ENCODE results near the gene PPT2. TPM values are rescaled to one million over a fixed set of nuclear protein-coding genes. Genes with fewer than 3 reads are reported as not detected.

The PPT2 gene, protein sequence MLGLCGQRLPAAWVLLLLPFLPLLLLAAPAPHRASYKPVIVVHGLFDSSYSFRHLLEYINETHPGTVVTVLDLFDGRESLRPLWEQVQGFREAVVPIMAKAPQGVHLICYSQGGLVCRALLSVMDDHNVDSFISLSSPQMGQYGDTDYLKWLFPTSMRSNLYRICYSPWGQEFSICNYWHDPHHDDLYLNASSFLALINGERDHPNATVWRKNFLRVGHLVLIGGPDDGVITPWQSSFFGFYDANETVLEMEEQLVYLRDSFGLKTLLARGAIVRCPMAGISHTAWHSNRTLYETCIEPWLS
- total RNA-seq (2014; rRNA removed; shearing (Covaris generic)): 20.4 and 90.2 TPM in 2 replicates
- polyA plus RNA-seq (2015; cell fraction: cytosol; rRNA removed): 16.8 and 20.1 TPM in 2 replicates
- 31.0 and 34.0 TPM in 2 replicates for polyA plus RNA-seq (2015; cell fraction: nucleus; rRNA removed)

DNA sequence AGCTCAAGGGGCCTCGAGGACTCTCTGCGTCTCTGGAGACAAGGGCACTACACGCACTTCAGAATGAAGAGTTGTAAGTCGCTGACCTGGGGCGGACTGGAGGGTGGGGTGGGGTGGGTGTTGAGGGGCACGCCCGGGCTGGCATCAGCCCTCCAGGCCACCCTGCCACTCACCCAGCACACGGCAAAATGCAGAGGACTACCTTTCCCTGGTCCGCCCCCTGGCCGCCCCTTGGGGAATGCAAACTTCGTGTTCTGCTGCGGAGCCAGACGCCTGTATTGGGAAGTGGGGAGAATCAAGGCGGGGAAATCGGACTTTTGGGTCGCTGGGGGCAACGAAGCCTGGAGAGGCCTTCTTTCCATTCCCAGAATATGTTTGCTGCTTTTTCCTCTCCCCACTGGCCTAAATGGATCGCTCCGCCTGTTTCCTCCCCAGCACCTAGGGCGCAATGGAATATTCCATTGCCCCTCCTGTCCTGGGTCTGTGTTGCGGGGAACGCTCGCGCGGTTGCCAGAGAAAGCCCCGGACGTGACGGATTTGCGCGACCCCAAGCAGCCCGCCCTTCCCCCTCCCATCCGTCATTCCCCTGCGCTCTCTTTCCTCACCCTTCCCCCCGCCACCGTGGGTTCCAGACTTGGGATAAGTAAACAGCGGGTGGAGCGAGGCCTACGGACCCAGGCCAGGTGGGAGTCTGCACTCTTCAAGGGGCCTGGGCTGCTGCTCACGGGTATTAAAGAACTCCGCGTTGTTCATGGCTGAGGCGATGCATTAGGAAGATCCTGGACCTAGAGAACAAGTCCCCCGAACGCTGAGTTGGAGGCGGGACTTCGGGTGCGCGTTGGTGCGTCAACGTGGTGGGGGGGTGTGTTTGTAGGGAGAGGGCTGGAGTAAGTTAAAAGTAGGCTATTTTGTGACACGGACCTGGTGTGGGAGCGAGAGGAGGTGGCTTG, at the start of gene PPT2:
TSS of gene PPT2 (plus strand) at position 578 of the 950 bp plus-strand sequence. CDS start 454 bp downstream, outside the sequence.
- DNase-seq (ENCODE audit: low read depth): peak; percentile 85

DNA sequence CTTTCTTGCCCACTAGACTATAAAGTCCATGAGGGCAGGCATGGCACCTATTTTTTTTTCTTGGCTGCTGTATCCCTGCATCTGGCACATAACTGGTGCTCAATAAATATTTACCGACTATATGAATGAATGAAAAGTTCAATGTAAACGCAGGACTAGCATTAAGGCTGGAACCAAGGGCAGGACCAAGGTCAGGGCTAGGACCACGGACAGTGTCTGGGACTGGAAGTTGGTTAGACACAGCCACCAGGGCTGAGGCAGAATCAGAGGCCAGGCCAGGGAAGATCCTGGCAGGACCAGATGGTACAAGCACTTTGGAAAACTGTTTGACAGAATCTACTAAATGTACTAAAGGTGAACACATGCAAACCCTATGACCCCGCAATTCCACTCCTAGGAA, 48.5 kb upstream of the PPT2 start:
- no peak for DNase-seq (ENCODE audit: low read depth)

DNA sequence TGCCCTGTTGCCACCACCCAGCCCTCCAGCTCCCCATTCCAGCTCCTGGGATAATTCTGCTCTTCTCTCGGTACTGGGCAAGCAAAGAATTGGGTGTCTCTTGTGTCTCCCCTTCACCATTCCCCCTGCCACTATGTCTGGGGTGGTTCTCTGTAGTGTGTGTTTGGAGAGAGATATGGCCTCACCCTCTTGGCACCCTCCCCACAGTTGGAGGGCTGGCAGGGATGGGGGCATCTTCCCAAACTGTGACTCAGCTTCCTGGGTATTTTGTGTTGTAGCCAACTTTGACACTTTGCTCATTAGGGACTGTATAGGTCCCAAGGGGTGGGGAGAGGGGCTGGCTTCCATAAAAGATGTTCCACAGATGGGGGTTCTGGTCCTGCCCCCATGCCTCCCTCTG, 46.5 kb upstream of the PPT2 start:
- DNase-seq (ENCODE audit: low read depth): peak; percentile 49

DNA sequence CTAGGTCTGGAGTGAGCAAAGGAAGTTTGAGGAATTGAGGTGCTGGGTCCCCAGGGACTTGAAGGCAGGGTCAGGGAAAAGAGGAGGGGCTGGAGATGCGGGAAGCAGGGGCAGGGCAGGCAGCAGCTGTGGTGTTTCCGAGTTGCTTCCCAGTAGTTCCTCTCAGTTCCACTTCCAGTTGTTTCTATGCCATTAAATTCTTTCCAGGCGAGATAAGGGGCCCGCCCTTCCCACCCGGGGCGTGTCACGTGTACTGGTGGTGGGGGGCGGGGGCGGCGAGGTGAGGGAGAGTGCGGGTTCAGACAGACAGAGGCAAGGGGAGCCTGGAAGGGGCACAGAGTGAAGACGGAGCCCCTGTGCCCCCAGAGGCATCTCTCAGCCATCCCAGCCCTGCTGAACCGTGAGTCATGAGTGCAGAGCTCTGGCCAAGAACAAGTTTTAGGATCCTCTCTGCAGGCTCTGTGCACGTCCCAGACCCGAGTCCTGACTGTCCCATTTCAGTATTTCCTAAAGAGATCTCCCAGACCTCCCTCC, 45.8 kb upstream of the PPT2 start:
- no peak for DNase-seq (ENCODE audit: low read depth)

DNA sequence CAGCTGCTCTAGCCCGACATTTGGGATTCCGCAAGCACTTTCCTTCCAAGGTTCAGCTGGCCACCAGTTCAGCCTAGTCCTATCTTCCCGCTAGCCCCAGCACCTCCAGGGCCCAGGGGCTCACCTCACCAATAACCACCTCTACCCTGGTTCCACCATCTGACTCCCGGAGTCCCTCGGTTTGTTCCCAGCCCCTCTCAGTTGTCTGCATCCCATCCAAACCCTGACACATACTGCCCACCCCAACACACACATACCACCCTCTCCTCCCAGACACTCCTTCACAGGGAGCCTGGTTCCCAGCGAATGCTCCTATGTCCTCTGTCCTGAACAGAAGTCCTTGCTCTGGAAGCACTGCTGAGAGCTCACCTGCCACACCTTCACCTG, 45.2 kb upstream of the PPT2 start:
- DNase-seq (ENCODE audit: low read depth): no peak

DNA sequence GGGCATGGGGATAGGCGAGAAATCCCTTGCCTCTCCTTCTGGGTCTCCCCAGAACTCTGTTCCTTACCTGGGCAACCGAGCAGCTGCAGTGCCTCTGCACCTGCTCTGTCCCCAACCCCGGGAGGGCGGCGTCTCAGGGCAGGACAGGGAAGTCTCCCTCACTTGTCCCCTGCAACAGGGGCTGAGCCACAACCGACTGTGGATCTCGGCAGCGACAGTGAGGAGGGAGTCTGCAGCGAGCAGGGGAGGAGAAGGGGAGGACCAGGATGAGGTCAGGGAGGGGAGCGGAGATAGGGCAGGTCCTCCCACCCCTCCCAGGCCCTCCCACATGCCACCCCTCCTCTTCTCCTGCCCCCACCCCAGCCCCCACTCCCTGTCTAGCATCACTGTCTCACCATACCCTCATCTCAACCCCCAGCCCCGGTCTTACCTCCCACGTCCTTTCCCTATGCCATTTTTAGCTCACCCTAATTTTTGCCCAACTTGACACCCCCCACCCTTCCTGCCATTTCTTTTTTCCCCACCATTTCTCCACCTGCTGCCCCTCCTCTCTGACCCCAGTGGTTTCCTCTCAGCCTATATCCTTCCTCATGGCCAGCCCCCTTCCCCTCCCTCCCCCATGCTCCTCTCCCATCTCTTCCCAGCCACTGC, 44.7 kb upstream of the PPT2 start, which contains the start of gene TNXB:
TSS of gene TNXB (minus strand) at position 225 of the 651 bp plus-strand sequence. CDS start 11,140 bp downstream, outside the sequence.
- no peak for DNase-seq (ENCODE audit: low read depth)

DNA sequence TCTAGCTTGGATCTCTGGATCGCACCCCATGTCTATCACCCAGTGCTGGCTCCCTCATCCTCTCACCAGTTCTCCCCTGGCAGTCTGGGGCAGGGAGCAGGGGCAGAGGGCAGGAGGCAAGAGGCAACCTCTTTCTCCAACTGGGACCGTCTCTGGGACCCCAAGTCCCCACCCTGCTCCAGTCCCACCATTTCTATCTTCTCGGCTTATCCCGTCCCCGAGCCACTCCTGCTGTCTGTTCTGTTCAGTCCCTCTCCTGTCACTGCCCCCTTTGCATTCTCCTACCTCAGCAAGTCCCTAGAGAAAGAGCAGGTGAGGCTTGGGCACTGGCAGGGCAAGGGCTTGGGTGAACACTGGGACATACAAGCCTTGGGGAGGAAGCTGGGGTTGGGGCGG, 44.2 kb upstream of the PPT2 start:
- no peak for DNase-seq (ENCODE audit: low read depth)

DNA sequence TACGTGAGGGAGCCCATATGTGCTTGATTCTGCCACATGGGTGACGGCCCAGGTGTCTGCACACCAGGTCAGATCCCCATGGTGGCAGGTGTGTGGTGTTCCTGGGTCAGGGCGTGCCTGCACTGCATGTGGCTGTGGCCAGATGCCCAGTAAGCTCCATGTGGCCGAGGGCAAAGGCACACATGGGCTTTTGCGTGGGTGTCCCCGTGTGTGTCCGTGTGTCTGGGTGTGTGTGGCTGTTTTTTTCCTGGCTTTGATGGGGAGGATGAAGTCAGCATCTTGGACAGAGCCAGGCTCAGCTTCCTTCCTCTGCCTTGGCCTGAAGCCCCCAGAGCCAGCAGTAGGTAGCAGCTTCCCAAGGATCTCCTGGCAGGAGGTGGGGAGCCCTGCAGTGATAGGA, 43.3 kb upstream of the PPT2 start:
- DNase-seq (ENCODE audit: low read depth): no peak

DNA sequence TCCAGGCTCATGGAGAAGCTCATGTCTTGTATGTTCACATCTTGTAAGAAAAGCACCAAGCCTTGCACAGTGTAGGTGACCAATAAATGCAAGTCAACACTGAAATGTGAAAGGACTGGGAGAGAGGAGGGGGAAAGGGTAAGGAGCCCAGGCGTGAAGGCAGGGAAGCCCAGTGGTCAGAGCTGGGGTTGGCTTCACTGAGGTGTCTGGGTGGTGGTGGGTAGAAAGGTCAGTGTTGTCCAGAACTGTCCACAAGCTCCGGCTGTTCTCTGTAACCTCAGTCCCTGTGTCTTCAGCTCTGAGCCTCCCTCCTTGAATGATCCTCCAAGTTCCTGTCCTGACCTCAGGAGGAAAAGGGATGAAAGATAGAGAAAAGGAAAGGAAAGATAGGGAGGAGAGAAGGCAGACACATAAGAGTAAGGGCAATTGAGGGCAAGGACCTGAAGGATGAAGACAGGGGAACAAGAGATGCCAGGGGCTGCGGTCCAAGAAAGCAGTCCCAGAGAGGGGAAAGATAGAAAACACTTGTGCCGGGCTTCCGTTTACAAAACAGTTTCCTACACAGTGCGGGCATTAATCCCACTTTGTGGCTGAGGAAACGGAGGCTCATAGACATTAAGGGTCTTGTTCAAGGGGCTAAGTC, 42.4 kb upstream of the PPT2 start:
- DNase-seq (ENCODE audit: low read depth): no peak

DNA sequence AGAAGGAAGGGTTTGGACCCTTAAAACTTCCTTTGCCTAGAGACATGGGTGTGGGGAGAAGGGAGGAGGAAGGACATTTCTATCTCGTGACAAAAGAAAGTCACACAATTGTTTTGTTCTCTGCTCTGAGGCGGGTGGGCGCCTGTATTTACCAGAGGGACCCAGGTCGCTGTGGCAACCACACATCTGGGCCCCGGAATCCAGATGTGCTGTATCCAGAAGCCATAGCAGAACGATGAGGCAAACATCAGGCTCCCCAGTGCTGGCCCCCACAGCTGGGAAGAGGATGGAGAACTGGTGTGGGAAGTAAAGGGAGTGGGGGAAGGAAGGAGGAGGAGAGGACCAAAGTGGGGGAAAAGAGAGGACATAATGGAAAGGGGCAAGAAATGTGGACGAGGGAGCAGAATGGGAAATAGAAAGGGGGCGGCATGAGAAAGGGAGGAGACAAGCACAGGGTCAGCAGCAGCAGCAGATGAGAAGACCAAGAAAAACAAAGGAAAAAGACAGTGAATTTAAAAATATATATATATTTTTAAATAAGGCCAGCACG, 41.4 kb upstream of the PPT2 start:
- DNase-seq (ENCODE audit: low read depth): no peak

DNA sequence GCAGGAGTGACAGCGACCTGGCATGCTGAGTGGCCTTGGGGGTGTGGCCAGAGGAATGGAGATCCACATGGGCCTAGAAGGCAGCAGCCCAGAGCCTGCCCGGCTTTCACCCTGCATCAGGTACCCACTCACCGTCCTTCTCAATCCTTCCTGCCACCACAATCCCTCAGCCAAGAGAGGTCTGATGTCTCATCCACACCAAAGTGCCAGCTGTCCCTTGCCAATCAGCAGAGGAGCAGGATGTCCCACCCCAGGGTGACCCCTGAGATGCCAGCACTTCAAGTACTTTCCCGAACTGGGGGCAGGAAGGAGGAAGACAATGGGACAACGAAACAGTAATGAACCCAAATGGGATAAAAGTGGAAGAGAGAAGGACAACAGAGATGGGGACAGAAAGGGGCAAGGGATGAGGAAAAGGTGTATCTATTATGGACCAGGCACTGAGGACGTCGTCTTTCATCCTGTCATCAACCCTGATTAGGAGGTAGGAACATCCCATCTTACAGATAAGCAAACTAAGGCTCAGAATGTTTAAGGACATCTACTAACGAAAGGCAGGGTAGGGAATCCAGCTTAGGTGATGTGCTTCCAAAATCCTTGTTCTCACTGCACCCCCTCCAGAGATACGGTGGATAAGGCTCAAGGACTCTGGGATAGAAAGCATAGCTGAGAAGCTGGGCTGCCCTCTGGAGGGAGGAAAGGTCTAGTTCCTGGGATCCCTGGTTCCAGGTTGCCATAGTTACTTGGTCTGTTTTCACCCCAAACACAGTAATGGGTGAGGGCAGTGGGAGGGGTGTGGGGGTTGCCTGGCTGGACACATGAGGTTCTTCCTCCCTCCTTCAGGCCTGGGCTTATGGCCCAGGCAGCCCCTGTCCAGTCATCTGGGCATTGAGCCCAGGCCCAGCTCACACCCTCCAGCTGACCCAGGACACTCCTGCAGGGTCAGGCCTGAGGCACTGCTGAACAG, 40.3 kb upstream of the PPT2 start:
- peak; percentile 79 for DNase-seq (ENCODE audit: low read depth)

DNA sequence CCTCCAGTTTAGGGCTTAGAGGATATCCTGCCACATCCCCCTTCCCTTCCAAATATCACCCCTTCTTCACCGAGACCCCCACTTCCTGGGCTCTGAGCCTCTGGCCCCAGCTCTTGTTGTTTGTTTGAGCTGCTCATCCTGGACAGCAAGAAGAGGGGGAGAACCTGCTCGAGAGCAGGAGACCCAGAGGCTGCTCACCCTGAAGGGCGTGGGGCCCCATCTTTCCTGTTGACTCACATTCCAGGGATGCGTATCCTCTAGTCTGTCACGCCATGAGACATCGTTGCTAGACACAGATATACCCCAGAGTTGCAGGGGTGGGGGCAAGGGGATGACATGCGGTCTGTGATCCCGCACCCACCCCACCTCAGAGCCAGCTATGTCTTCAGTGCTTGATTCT, 39.1 kb upstream of the PPT2 start:
- DNase-seq (ENCODE audit: low read depth): peak; percentile 80

DNA sequence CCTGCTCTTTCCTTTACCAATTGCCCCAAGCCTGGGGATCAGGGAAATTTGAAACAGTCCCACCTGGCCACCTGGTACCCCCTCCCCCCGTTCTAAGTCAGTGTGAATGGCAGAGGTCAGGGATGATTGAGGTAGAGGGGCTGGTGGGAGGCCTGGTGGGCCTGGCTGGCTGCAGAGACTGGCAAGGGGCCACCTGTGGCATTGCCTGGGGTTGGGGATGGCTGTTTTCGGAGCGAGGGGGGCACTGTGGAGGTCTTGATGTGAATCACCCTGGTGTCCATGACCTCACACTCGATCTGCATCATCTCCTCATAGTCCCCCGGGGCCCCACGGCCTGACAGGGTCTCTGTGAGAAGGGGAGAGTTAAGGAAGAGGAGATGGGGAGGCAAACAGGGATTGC, 38.3 kb upstream of the PPT2 start:
- DNase-seq (ENCODE audit: low read depth): no peak

DNA sequence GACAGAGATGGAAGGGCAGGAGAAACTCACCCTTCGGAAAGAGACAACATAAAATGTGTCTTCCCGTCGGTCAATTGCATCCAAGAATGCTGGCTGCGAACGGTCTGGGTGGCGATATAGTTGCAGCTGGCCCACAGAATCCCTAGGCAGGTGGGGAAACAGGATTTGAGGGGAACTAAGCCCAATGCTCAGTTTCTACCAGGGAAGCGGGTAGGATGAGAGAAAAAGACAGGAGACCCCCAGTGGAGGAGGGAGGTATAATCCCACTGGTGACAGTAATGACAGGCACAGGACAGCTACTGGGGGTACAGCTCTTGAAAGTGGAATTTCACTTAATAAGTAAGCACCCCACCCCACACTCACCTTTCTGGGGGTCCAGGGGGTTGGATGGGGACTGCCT, 37.3 kb upstream of the PPT2 start:
- DNase-seq (ENCODE audit: low read depth): no peak

DNA sequence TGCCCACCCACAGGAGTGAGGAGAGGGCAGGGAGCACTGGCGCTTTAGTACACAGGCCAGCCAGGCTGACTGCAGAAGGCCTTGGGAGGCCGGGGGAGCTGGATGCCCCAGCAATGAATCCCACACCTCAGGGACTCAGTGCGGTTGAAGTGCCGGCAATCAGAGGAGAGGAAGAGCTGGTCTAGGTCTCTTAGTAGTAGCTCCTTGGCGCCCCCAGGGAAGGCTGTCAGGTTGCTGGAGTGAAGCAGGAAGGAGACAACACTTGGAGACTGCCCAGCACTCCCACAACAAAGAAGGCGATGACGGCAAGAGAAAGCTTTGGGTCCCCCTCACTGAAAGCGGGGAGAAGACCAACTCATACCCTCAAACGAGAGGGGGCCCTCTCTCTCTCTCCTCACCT, 36.5 kb upstream of the PPT2 start:
- no peak for DNase-seq (ENCODE audit: low read depth)

DNA sequence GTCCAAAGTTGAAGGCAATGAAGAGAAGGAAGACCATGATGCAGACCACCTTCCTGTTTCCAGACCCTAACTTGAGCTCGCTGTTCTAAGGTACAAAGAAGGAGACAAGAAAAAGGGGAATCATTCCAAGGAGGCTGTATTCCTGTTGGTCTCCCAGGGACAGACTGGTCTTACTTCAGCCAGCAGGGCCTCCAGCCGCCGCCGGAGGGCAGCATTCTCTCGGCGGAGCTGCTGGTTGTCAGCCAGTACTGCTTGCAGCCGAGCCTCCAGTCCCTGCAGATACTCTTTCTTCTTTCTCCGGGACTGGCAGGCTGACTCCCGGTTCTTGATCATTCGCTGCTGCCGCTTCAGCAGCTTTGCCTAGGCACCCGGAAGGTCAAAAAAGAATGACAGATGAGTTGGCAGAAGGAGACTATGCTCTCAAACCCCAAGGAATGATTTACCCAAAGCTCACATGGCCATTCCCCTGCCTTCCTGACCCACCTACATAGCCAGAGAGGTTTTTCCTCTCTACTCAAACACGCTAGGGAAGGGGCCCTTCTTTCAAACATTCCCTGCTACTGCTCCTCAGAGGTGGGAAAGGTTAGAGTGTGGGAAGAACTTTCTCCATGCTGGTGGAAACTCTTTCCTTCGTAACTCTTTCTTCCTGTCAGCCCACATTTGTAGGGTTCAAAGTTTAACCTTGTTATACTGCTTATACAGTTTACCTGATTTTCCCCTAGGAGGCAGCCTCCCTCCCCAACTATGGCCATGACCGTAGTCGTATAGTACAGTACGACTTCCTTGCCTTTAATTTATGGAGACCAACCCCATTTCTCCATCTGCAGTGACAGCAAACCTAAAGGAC, 34.9 kb upstream of the PPT2 start:
- DNase-seq (ENCODE audit: low read depth): peak; percentile 70

DNA sequence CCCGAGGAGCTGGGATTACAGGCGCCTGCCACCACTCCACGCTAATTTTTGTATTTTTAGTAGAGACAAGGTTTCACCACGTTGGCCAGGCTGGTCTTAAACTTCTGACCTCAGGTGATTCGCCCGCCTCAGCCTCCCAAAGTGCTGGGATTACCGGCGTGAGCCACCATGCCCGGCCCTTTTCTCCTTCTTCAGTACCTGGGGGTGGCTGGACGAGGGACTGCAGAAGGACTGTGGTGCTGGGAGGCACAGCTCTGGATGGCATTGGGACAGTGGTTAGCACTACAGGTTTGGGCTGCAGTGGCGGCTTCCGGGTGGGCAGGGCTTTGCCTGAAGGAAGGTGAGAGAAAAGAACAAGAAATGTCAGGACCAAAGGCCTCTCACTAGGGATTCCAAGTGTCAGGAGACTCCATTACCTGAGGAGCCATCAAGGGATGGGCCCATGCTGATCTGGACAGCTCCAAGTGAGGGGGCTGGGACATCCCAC, 33.3 kb upstream of the PPT2 start:
- no peak for DNase-seq (ENCODE audit: low read depth)

DNA sequence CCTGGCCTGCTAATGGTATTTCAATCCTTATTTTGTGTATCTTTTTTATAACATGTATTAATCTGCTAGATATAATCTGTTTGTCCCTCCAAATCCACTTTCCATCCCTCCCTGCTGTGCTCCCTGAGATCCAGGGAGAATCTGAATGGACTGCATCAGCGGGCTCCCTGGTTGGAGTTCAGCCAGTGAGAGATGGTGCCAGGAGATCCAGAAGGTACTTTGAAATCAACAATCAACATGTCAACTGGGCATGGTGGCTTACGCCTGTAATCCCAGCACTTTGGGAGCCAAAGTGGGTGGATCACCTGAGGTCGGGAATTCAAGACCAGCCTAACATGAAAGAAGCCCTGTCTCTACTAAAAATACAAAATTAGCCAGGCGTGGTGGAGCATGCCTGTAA, 30.3 kb upstream of the PPT2 start:
- DNase-seq (ENCODE audit: low read depth): no peak
